MV-4-11 (cell line): ENCODE results near the gene KLHL6.

Experiments used
- DNase-seq: peaks from one replicate; lab custom pipeline; 2025; lab: John Stamatoyannopoulos, UW

KLHL6 gene

DNA sequence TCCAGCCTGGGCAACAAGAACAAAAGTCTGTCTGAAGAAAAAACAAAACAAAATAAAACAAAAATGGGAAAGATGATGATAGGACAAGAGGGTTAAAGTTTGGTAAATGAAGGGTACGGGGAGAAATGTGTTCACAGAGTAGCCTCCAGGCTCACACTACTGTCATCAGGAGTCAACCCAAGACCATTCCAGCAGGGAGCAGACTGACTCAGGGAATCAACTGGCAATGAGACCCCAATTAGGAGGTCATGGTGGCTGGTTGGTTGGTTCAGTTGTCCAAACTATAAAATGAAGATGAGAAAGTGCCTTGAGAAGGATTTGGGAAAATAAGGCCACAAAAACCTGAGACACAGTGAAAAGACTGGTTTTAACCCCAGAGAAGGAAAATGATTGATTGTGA, 51.8 kb downstream of the KLHL6 start:
- no peak for DNase-seq

DNA sequence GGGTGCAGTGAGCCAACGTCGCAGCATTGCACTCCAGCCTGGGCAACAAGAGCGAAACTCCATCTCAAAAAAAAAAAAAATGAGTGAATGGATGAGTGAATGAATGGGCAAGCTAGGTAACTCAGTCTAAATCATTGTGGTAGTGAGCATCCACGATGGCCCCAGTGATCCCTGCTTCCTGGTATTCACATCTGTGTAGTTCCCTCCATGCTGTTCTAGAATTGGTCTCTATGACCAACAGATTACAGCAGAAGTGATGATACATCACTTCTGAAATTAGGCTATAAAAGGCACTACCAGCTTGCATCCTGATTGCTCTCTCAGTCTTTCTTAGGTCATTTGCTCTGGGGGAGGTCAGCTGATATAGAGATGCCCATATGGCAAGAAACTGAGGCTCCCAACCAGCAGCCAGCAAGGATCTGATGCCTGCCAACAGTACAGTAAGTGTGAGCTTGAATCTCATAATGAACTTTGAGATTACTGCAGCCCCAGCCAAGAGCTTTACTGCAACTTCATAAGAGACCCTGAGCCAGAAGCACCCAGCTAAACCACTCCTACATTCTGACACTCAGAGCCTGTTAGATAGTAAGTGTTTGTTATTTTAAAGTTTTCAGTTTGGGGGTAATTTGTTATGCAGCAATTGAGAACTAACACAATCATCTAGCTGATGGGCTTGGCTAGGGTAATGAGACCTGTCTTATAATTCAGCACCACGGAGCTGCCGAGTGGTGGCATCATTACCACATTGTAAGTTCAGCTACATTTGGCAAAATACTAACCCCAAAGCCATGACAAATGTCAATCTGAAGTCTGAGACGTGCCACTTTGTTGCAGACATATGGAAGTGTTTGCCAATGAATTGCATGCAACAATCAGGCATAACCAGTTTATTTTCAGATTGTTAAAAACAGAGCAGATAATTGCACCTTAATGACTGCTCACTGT, 53.0 kb downstream of the KLHL6 start:
- DNase-seq, result no peak

- no peak for DNase-seq
These were observed 54.4 kb downstream of the KLHL6 start for GRCh38 chr3:183500981-183501704.

- no peak for DNase-seq
These were observed 55.2 kb downstream of the KLHL6 start for GRCh38 chr3:183500319-183500718.

GRCh38 chr3:183498634-183499033, 56.9 kb downstream of the KLHL6 start:
- DNase-seq, result no peak

- no peak for DNase-seq
These were observed 58.2 kb downstream of the KLHL6 start for GRCh38 chr3:183497313-183497712.

- DNase-seq, result no peak
These were observed 59.2 kb downstream of the KLHL6 start for GRCh38 chr3:183496311-183496710.

- no peak for DNase-seq
These were observed 61.2 kb downstream of the KLHL6 start for GRCh38 chr3:183494341-183494740.

GRCh38 chr3:183493296-183494045, 62.0 kb downstream of the KLHL6 start:
- no peak for DNase-seq

- no peak for DNase-seq
These were observed 62.7 kb downstream of the KLHL6 start for GRCh38 chr3:183492849-183493179.

DNA sequence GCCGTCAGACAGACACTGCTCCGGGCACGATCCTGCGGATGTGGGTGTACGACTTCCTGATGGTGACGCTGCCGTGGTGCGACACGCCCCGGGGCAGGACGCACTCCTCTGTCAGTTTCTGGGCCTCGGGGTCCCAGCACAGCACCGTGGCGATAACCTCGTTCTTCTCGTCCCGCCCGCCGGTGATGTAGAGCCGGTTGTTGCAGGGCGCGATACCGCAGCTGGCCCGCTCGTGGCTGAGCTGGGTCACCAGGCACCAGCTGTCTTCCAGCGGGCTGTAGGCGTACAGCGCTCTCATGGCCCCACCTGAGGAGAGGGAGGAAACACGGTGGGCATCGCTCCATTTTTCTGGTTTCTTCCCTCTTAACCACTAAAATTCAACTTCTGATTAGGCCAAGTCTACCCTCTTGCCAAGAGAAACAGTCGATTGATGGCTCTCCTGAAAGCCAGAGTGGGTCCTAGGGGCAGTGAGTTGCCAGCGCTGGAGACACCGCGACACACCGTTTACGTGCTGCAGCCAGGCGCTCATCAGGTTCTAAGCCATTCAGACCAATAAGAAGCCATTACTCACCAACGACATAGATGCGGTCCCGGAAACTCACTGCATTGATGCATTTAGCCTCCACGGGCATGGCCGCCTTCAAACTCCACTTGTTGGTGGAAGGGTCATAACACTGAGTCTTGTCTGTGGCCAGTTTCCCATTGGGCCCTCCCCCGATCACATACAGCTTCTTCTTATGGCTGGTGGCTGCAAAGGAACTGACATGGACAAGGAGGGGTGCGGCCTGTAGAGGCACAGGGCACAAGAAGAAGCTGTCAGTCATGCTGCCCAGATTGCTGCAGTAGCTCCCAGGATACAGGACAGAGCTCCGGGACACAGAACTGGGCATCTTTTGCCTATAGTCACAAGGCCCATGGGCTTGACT, 63.3 kb downstream of the KLHL6 start:
- no peak for DNase-seq

- no peak for DNase-seq
These were observed 64.2 kb downstream of the KLHL6 start for GRCh38 chr3:183491109-183491922.

DNA sequence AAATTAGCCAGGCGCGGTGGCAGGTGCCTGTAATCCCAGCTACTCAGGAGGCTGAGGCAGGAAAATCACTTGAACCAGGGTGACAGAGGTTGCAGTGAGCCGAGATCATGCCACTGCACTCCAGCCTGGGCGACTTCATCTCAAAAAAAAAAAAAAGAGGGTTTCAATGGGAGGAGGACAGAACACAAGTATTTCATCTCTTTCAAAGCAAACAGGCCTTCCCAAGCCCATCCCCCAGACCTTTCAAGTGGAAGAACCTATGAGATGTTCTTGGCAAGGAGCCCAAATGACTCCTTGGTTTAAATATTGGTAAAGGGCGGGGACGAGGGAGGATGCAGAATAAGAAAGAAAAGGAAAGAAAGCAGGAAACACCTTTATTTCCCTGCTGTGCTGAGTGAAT, 64.9 kb downstream of the KLHL6 start:
- no peak for DNase-seq

GRCh38 chr3:183490211-183490601, 65.3 kb downstream of the KLHL6 start:
- DNase-seq, result no peak

- DNase-seq, result no peak
These were observed 65.9 kb downstream of the KLHL6 start for GRCh38 chr3:183489455-183490210.

- no peak for DNase-seq
These were observed 67.2 kb downstream of the KLHL6 start for GRCh38 chr3:183488343-183488742.

DNA sequence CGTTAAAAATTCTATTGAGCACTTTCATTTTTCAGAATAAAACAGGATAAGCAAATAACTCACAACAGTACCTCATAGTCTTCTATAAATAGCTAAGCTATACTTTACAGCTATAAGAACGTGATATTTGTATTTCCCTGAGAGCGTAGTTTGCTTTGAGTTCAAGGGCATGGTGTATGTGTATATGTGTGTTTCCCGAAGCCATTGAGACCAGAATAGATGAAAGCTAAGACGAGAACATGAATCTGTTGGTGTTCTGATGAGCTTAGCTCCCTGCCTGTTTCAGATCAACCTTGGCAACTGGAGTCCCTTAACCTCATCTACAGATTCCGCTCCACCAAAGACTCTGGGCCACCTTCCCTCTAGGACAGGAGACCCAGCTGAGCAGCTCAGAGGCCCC, 67.6 kb downstream of the KLHL6 start:
- no peak for DNase-seq

GRCh38 chr3:183487016-183487415, 68.5 kb downstream of the KLHL6 start:
- DNase-seq, result no peak

DNA sequence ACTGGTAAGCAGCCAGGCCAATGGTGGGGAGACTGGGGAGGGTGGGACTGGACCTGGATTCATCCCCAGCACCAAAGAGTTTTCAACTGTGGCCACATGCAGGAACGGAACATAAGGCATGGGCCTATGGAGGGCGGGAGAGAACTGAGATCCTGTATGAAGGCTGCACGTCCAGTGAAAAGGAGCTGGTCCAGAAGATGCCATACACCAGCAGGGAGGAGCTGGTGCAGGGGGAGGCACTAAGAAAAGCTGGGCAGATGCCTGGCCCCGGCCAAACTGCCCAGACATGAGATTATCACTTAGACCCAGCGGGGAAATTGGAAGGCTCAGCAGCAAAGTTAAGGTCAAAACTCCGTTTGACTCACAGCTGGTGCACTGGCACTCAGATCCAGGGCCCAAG, 69.0 kb downstream of the KLHL6 start:
- no peak for DNase-seq

GRCh38 chr3:183485585-183485984, 69.9 kb downstream of the KLHL6 start:
- DNase-seq, result no peak
